Large intestine (tissue), 3 donors: Measurements from ENCODE around the gene SH3RF3. TPM values are rescaled to one million over a fixed set of nuclear protein-coding genes. Genes with fewer than 3 reads are reported as not detected.

Experiments used
- DNase-seq, 2 donors: peaks; one replicate each; pipeline versions ENCODE4 v3.0.0 to v3.0.0-alpha.2; 2013
- H3K27ac ChIP-seq: one replicate; pipeline ENCODE4 v1.5.1; 2013; ENCODE audit warnings: low read length
- H3K27me3 ChIP-seq: 2 replicates; pipeline ENCODE4 v1.6.1; 2013; ENCODE audit warnings: low read length; ENCODE audit not compliant: control insufficient read depth, insufficient read depth
- H3K36me3 ChIP-seq: 2 replicates; pipeline ENCODE4 v1.6.1; 2013; ENCODE audit warnings: low read length; ENCODE audit not compliant: control insufficient read depth, insufficient read depth
- H3K4me1 ChIP-seq: one replicate; pipeline ENCODE4 v1.6.1; 2013; ENCODE audit warnings: low read length; ENCODE audit not compliant: control insufficient read depth, insufficient read depth
- H3K4me3 ChIP-seq: one replicate; pipeline ENCODE4 v1.5.1; 2013; ENCODE audit warnings: low read length
- H3K9me3 ChIP-seq: one replicate; pipeline ENCODE4 v1.6.1; 2013; ENCODE audit warnings: mild to moderate bottlenecking, low read depth, low read length, moderate library complexity; ENCODE audit not compliant: control insufficient read depth
- WGBS: methylation state at CpG from one replicate; pipeline ENCODE4 v1.1.5; 2013; ENCODE audit warnings: low lambda C conversion rate; ENCODE audit not compliant: insufficient coverage; 5-methylcytosine and 5-hydroxymethylcytosine counted together
- polyA plus RNA-seq: library from polyadenylated mRNA; unstranded; fragments of 120-200 nt; gene quantifications from one replicate; pipeline ENCODE4 v1.2.1, GENCODE V29; 2013

The SH3RF3 gene
- polyA plus RNA-seq, 1 donor, result 3.0 TPM

- H3K27ac ChIP-seq, result no peak overlapping the region
- H3K4me3 ChIP-seq, result no peak overlapping the region
- peaks cover 39% of the 10 kb centered on the region for H3K27me3 ChIP-seq
- H3K36me3 ChIP-seq, result no peaks in the 10 kb centered on the region
- no CpG with 5 or more reads among the region's 6 CpGs for WGBS
- no peaks in the 10 kb centered on the region for H3K9me3 ChIP-seq
- no peak for DNase-seq
- no peaks in the 10 kb centered on the region for H3K4me1 ChIP-seq
Observed at GRCh38 chr2:109137616-109138015, 8.6 kb downstream of the SH3RF3 start.

GRCh38 chr2:109138449-109138848, 9.4 kb downstream of the SH3RF3 start:
- 0% methylated on average over 1 of the region's 2 CpGs for WGBS
- H3K4me3 ChIP-seq, result no peak overlapping the region
- no peaks in the 10 kb centered on the region for H3K4me1 ChIP-seq

GRCh38 chr2:109139002-109139401, 10.0 kb downstream of the SH3RF3 start:
- Histone ChIP-seq H3K9me3 (no peaks in the 10 kb centered on the region), H3K27ac (no peak overlapping the region), H3K4me1 (no peaks in the 10 kb centered on the region), H3K4me3 (no peak overlapping the region), H3K36me3 (no peaks in the 10 kb centered on the region), H3K27me3 (peaks cover 31% of the 10 kb centered on the region)
- DNase-seq, result no peak
- WGBS, result 83% methylated on average over 2 of the region's 4 CpGs

More at GRCh38 chr2:109138449-109138848, 9.4 kb downstream of the SH3RF3 start:
- Histone ChIP-seq H3K36me3 (no peaks in the 10 kb centered on the region), H3K27me3 (peaks cover 35% of the 10 kb centered on the region), H3K27ac (no peak overlapping the region), H3K9me3 (no peaks in the 10 kb centered on the region)
- no peak for DNase-seq

- WGBS, result 40% methylated on average over 1 of the region's 10 CpGs
Observed at GRCh38 chr2:109139865-109140396, 10.9 kb downstream of the SH3RF3 start.

GRCh38 chr2:109141006-109141600, 12.1 kb downstream of the SH3RF3 start:
- Histone ChIP-seq H3K4me1 (no peaks in the 10 kb centered on the region), H3K4me3 (no peak overlapping the region), H3K36me3 (no peaks in the 10 kb centered on the region), H3K27ac (no peak overlapping the region), H3K27me3 (peaks cover 14% of the 10 kb centered on the region), H3K9me3 (no peaks in the 10 kb centered on the region)
- WGBS, result no CpG with 5 or more reads among the region's 12 CpGs
- no peak for DNase-seq

More at GRCh38 chr2:109139865-109140396, 10.9 kb downstream of the SH3RF3 start:
- Histone ChIP-seq H3K36me3 (no peaks in the 10 kb centered on the region), H3K27me3 (peaks cover 24% of the 10 kb centered on the region), H3K27ac (no peak overlapping the region), H3K4me1 (no peaks in the 10 kb centered on the region), H3K4me3 (no peak overlapping the region), H3K9me3 (no peaks in the 10 kb centered on the region)
- no peak for DNase-seq

- H3K36me3 ChIP-seq, result no peaks in the 10 kb centered on the region
- WGBS, result no CpG with 5 or more reads among the region's 8 CpGs
- no peaks in the 10 kb centered on the region for H3K9me3 ChIP-seq
- no peak for DNase-seq
- no peak overlapping the region for H3K27ac ChIP-seq
- no peak overlapping the region for H3K4me3 ChIP-seq
- H3K27me3 ChIP-seq, result peaks cover 11% of the 10 kb centered on the region
- no peaks in the 10 kb centered on the region for H3K4me1 ChIP-seq
Observed at GRCh38 chr2:109141727-109142283, 12.8 kb downstream of the SH3RF3 start.

GRCh38 chr2:109142416-109143210, 13.6 kb downstream of the SH3RF3 start:
- WGBS, result 100% methylated on average over 1 of the region's 16 CpGs
- Histone ChIP-seq H3K9me3 (no peaks in the 10 kb centered on the region), H3K27me3 (peaks cover 6% of the 10 kb centered on the region), H3K4me3 (no peak overlapping the region), H3K27ac (no peak overlapping the region), H3K4me1 (no peaks in the 10 kb centered on the region), H3K36me3 (no peaks in the 10 kb centered on the region)
- no peak for DNase-seq

- H3K9me3 ChIP-seq, result no peaks in the 10 kb centered on the region
- 97% methylated on average over 7 of the region's 13 CpGs for WGBS
- DNase-seq, result no peak
- H3K27ac ChIP-seq, result no peak overlapping the region
- H3K4me3 ChIP-seq, result no peak overlapping the region
- no peaks in the 10 kb centered on the region for H3K36me3 ChIP-seq
- H3K4me1 ChIP-seq, result no peaks in the 10 kb centered on the region
- H3K27me3 ChIP-seq, result peaks cover 6% of the 10 kb centered on the region
Observed at GRCh38 chr2:109143214-109144187, 14.5 kb downstream of the SH3RF3 start.

GRCh38 chr2:109144271-109144670, 15.3 kb downstream of the SH3RF3 start:
- no peak for DNase-seq
- Histone ChIP-seq H3K27me3 (peaks cover 7% of the 10 kb centered on the region), H3K4me3 (no peak overlapping the region), H3K27ac (no peak overlapping the region), H3K9me3 (no peaks in the 10 kb centered on the region), H3K36me3 (no peaks in the 10 kb centered on the region), H3K4me1 (no peaks in the 10 kb centered on the region)
- WGBS, result 86% methylated on average over 2 of the region's 5 CpGs

GRCh38 chr2:109144721-109145120, 15.7 kb downstream of the SH3RF3 start:
- Histone ChIP-seq H3K36me3 (no peaks in the 10 kb centered on the region), H3K27me3 (peaks cover 9% of the 10 kb centered on the region), H3K27ac (no peak overlapping the region), H3K4me3 (no peak overlapping the region), H3K9me3 (no peaks in the 10 kb centered on the region), H3K4me1 (no peaks in the 10 kb centered on the region)
- no peak for DNase-seq
- WGBS, result no CpG with 5 or more reads among the region's 15 CpGs
